COLO829 (cell line): ENCODE results near the gene PDXDC1.
A peak's percentile ranks its signal among the peaks of the same experiment; 100 is the strongest.
"Not testable (repeated sequence)": the region's sequence is repeated elsewhere in the genome, so short reads cannot be mapped to it uniquely, and the experiment has no call there.

ENCODE experiments used
- DNase-seq: peaks from one replicate; pipeline ENCODE4 v3.0.0; 2012; ENCODE audit warnings: low spot score

PDXDC1 gene

DNA sequence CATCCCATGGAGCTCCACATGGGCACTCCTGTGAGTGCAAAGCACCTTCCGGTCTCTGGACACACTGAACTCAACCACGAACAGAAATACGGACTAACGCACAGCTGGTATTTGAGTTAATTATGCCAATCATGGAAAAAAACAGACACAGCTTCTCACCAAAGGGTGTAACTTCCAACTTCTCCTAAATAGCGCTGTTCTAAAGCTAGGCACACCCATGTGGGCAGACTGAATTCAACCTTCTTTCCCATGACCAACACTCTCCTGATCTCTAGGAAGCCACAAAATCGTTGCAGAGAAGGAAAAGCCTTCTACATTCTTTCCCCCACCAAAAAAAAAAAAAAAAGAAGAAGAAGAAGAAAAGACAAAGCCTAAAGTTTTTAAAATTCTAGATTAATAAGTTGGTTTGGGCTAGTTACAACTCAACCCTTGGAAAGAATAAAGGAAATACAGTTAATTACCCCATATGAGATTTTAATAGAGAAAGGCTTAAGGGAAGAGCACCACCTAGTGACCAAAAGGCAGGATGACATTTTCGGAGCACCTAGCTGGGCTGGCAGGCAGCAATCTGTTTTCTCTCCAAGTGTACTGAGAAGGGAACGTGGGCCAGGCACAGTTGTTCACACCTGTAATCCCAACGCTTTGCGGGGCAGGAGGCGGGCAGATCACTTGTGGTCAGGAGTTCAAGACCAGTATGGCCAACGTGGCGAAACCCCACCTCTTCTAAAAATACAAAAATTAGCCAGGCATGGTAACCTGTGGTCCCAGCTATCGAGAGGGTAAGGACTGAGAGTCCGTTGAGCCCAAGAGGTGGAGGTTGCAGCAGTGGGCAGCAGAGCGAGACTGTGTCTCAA, 97.3 kb downstream of the PDXDC1 start:
- DNase-seq, result not testable (repeated sequence)

DNA sequence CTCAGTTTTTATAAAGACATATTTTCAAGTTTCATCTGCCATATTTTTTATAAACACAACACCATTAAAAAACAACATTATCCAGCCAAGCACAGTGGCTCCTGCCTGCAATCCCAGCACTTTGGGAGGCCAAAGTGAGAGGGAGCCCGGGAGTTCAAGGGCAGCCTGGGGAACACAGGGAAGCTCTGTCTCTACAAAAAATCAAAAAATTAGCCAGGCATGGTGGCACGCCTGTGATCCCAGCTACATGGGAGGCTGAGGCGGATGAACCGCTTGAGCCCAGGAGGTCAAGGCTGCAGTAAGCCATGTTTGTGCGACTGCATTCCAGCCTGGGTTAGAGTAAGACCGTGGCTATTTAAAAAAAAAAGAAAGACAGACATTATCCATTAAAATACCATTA, 98.3 kb downstream of the PDXDC1 start:
- DNase-seq, result no peak

- DNase-seq, result not testable (repeated sequence)
Measured at GRCh38 chr16:15076161-15076560, 101.3 kb downstream of the PDXDC1 start.

GRCh38 chr16:15080883-15081282, 106.1 kb downstream of the PDXDC1 start:
- not testable (repeated sequence) for DNase-seq

GRCh38 chr16:15082788-15083187, 108.0 kb downstream of the PDXDC1 start:
- DNase-seq, result not testable (repeated sequence)

DNA sequence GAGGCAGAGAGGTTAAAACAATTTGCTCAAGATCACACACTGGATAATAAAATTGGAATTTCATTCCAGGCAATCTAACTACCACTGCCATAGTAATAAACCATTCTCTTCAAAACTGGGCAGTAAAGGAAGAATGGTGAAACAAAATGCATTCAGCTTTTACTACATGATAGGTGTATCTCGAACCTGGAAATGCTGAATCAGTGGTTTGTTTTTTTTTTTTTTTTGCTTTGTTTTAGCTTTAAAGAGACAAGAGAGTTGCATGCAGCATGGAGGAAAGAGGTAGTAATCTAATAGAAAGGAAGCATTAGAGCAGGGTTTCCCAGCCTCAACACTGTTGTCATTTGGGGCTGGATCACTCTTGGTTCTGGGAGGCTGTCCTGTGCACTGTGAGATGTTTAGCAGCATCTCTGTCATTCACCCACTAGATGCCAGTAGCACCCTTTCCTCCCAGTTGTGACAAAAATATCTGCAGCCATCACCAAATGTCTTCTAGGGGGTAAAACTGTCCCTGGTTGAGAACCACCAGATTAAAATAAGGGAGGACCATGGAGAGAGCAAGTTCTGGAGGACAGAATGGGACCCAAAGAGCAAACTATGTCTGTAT, 115.9 kb downstream of the PDXDC1 start:
- DNase-seq, result not testable (repeated sequence)

- not testable (repeated sequence) for DNase-seq
Measured at GRCh38 chr16:15093571-15093954, 118.7 kb downstream of the PDXDC1 start.

DNA sequence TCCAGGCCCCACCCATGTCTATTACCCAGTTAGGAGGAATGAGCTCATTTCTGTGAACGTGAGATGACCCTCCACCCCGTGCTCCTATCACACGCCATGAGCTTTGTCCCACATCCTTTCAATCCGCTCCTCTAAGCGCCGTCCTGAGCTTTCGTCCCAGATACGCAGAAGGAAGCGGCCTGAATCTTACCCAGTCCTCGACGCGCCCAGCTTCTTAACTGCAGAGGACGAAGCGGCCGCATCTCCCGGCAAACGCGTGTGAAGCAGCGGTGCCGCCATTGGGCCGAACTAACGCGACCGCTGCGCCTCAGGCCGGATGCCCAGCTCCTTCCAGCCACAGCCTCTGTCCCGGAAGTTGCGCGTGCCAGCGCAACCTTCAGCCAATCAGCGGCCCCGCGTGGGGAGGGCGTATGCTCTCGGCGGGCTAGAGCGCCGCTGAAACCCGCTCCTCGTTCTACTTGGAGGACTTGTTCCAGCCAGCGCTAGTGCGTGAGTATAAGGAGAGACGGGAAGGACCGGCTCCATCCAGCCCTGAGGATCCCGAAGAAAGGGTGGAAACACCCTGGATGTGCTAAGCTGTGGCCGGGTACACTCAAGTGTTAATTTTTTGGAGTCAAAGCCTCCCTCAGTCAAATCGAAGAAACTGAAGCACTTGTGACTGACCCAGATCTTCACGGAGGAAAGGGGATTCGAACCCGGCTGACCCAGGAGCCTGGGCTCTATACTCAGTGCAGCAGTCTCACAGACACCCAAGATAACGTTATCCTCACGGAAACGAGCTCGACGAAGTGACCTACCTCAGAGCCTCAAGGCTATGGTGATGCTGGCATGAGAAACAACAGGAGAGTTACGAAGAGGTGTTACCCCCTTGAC, 119.4 kb downstream of the PDXDC1 start, which contains the start of gene RRN3:
TSS of gene RRN3 (minus strand) at position 318 of the 873 bp plus-strand sequence. CDS start at position 279, 39 bp downstream.
- DNase-seq, result peak; percentile 79

DNA sequence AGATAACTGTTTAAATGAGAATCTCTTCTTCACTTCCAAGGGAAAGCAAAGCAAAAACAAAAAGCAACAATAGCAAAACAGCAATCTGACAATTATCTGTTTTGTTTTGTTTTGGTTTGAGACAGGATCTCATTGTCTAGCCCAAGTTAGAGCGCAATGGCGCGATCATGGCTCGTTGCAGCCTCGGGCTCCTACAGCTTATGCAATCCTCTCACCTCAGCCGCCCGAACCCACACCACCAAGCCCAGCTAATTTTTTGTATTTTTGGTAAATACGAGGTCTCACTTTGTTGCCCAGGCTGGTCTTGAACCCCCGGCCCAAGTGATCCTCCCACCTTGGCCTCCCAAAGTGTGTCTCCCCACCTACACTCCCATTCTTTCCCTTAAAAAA, 121.8 kb downstream of the PDXDC1 start:
- not testable (repeated sequence) for DNase-seq

DNA sequence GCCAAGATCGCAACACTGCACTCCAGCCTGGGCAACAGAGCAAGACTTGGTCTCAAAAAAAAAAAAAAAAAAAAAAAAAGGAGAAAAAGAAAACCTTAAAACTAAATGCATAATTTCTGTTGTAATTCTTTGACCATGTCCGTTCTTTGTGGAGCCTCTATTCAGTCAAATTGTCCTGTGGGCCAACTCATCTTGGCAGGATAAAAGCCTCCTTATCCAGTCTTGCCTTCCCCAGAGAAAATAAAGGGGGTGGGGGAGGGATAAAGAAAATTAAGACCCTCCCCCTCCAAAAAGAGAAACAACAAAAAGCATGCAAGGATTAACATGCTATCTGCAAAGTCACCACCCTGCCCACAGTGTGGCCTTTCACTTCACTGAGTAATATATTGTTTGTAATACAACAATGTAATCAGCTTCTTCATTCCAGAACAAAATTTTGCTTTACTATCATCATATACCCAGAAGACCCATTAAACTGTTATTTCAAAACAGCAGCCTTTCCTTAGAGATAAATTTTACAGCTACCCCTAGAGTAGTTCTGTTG, 124.6 kb downstream of the PDXDC1 start:
- DNase-seq, result not testable (repeated sequence)

- DNase-seq, result not testable (repeated sequence)
Measured at GRCh38 chr16:15100372-15100987, 125.7 kb downstream of the PDXDC1 start.

GRCh38 chr16:15127641-15128425, 153.0 kb downstream of the PDXDC1 start:
- not testable (repeated sequence) for DNase-seq

- not testable (repeated sequence) for DNase-seq
Measured at GRCh38 chr16:15130256-15130932, 155.6 kb downstream of the PDXDC1 start.

GRCh38 chr16:15130943-15131700, 156.3 kb downstream of the PDXDC1 start:
- not testable (repeated sequence) for DNase-seq

DNA sequence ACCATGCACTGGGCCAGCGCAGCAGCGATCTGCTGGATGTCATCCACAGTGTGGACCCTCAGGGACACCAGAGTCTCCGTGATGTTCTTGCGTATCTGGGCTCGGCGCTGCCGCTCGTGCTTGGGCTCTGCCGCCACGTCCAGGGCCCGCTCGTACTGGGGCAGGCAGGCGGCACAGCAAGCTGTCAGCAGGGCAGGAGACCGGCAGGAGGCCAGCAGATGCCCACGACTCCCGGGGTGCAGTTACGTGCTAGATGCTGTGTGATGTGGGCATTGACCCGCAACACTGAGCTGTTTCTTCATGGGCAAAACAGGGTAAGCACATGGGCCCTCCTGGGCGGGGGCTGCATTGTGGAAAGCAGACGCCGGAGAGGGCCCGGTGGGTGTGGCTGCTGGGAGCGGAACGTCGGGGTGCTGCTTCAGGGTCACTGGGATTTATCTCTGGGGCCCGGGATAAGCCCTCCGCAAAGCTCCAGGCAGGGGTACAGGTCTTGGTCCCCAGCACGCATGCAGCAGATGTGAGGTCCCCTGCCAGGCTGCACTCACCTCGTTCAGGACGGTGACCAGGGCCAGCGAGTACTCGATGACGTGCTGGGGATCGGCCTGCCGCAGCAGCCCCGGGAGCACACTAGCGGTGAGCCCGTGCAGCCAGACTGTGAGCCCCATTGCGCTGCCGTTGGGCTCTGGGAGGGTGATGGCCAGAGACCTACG, 158.0 kb downstream of the PDXDC1 start:
- not testable (repeated sequence) for DNase-seq

DNA sequence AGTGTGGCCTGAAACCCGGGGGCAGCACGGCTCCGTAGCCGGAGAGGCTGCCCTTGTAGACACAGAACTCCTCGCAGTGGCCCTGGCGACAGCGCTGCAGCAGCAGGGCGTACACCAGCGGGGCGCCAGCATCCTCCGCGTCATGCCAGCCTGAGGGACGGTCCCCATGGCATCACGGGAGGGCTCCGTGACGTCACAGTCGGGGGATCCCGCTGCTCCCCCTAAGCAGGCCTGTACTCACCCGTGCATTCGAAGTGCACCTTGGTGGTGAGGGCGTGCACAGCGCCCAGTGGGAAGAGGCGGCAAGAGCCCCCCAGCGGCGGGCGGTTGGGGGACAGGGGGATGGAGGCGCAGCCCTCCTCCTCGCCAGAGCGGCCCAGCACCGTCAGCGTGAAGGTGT, 158.7 kb downstream of the PDXDC1 start:
- not testable (repeated sequence) for DNase-seq

- not testable (repeated sequence) for DNase-seq
Measured at GRCh38 chr16:15134752-15135482, 160.1 kb downstream of the PDXDC1 start.
